K562 (cell line): ENCODE data around the gene FAM107B. TPM values are rescaled to one million over a fixed set of nuclear protein-coding genes. Genes with fewer than 3 reads are reported as not detected.

Source experiments
- ZNF764 ChIP-seq: fragments of 250-450 bp; sonication (Bioruptor Pico); IDR thresholded peaks from 2 replicates; pipeline ENCODE4 v1.4.0; 2020; ENCODE audit warnings: low read depth, mild to moderate bottlenecking, moderate library complexity
- polyA plus RNA-seq, 8 experiments: library from polyadenylated mRNA; depleted of rRNA in 4 of 8; stranded (reverse) in 5 of 8; unstranded in 3 of 8; fragments of >200 nt; fragmentation: Nextera tagmentation in 2 of 8; fragmentation: Illumina TruSeq in 1 of 8; extraction: Ambion mirVana in 2 of 8; extraction: Trizol in 1 of 8; gene quantifications; 2 replicates each; pipeline versions ENCODE4 v1.2.1 to v1.2.3, GENCODE V29; 2011 to 2014; ENCODE audit warnings: inconsistent platforms in 1 of 8, missing spikeins in 1 of 8
- total RNA-seq, 7 experiments: library from RNA; depleted of rRNA in 6 of 7; stranded (reverse); fragments of >200 nt in 6 of 7; fragmentation: Illumina TruSeq in 2 of 7; extraction: Trizol in 2 of 7; gene quantifications; 2 replicates each; pipeline versions ENCODE4 v1.2.1 to v1.2.3, GENCODE V29; 2011 to 2021; ENCODE audit warnings: low replicate concordance in 1 of 7
- TF ChIP-seq, protein P1 (sequence below), 2 experiments: fragments of 450-650 bp; IDR thresholded peaks; 2 replicates each; pipeline ENCODE4 v1.6.1; 2016; ENCODE audit warnings: mild to moderate bottlenecking in 2 of 2, borderline replicate concordance in 1 of 2, low read depth in 1 of 2, moderate library complexity in 1 of 2
- TF ChIP-seq, protein P2 (sequence below): sonication (generic); formaldehyde crosslinking; IDR thresholded peaks from 2 replicates; pipeline ENCODE4 v1.8.1; 2023; ENCODE audit warnings: mild to moderate bottlenecking, missing genetic modification reagents, moderate library complexity

FAM107B gene
- total and polyA plus RNA-seq, 9 of the 15 experiments (the other 6 are each of a cell fraction or from before 2014, with no cell fraction given), result 0.40 to 2.8 (median 1.4) TPM

DNA sequence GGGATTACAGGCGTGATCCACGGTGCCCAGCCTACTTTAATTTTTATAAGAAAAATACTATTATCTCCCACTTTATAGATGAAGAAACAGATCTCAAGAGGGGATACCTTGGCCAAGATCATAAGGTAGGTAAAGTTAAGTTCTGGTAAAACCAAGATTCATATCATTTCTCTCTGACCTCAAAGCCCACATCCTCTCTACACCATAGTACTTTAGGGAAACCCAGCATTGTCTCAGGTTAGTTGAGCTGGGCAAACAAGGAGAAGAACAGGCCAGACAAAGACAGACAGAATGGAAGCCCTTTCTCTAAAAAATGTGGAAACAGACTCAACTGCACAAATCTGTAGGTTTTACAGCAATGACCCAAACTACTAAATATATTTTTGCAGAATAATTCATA, 246.2 kb downstream of the FAM107B start (continued):
- TF ChIP-seq, protein P1, sequence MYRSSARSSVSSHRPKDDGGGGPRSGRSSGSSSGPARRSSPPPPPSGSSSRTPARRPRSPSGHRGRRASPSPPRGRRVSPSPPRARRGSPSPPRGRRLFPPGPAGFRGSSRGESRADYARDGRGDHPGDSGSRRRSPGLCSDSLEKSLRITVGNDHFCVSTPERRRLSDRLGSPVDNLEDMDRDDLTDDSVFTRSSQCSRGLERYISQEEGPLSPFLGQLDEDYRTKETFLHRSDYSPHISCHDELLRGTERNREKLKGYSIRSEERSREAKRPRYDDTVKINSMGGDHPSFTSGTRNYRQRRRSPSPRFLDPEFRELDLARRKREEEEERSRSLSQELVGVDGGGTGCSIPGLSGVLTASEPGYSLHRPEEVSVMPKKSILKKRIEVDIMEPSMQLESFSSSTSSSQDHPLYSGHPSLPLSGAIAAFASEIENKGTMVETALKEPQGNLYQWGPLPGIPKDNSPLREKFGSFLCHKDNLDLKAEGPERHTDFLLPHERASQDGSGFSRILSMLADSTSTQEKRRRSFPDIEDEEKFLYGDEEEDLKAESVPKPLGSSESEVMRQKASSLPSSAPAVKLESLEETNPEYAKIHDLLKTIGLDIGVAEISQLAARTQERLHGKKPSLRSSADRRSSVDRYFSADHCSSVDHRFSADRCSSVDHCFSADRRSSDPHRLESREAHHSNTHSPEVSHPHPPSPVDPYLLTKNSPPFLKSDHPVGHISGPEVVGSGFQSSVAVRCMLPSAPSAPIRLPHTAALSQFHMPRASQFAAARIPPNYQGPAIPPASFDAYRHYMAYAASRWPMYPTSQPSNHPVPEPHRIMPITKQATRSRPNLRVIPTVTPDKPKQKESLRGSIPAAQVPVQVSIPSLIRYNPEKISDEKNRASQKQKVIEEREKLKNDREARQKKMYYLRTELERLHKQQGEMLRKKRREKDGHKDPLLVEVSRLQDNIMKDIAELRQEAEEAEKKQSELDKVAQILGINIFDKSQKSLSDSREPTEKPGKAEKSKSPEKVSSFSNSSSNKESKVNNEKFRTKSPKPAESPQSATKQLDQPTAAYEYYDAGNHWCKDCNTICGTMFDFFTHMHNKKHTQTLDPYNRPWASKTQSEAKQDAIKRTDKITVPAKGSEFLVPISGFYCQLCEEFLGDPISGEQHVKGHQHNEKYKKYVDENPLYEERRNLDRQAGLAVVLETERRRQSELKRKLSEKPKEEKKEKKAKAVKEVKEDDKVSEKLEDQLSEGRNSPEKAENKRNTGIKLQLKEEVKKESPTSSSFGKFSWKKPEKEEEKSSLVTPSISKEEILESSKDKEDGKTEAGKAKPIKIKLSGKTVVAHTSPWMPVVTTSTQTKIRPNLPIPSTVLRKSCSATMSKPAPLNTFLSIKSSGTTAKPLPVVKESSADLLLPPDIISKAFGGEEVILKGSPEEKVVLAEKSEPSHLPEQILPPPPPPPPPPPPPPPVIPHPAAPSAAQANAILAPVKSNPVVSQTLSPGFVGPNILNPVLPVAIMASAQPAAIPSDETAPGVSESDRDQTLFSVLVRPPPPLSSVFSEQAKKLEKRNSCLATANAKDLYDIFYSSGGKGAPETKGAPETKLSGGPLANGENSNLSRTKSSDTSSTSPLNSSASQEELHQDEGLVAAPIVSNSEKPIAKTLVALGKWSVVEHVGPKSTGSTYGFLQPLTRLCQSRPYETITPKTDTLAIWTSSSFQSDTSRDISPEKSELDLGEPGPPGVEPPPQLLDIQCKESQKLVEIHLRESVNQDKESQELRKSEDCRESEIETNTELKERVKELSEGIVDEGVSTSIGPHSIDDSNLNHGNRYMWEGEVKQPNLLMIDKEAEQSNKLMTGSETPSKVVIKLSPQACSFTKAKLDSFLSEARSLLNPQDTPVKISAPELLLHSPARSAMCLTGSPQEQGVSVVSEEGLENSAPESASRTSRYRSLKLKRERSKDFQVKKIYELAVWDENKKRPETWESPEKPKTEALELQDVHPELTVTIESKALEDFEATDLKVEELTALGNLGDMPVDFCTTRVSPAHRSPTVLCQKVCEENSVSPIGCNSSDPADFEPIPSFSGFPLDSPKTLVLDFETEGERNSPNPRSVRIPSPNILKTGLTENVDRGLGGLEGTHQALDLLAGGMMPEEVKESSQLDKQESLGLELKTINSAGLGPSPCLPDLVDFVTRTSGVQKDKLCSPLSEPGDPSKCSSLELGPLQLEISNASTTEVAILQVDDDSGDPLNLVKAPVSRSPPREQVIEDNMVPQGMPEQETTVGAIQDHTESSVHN (IDR thresholded peaks at IDR 0.05; ENCODE audit: borderline replicate concordance in 1 of 2, low read depth in 1 of 2), result no peak
- no peak for TF ChIP-seq ZNF764
- TF ChIP-seq, protein P2, sequence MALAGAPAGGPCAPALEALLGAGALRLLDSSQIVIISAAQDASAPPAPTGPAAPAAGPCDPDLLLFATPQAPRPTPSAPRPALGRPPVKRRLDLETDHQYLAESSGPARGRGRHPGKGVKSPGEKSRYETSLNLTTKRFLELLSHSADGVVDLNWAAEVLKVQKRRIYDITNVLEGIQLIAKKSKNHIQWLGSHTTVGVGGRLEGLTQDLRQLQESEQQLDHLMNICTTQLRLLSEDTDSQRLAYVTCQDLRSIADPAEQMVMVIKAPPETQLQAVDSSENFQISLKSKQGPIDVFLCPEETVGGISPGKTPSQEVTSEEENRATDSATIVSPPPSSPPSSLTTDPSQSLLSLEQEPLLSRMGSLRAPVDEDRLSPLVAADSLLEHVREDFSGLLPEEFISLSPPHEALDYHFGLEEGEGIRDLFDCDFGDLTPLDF (CRISPR knock-in tag), result no peak
- TF ChIP-seq, all 486 proteins: peak for 0
